ENCODE results near the gene B3GAT1. TPM values are rescaled to one million over a fixed set of nuclear protein-coding genes. Genes with fewer than 3 reads are reported as not detected.

Gene B3GAT1
- polyA plus RNA-seq, 3 donors from 2014 or later, result 0.09 to 1.8 (median 0.24) TPM

GRCh38 chr11:134343646-134344045, 68.4 kb downstream of the B3GAT1 start:
- Mint-ChIP-seq H3K9me3 (no peaks in the 10 kb centered on the region), H3K36me3 (no peaks in the 10 kb centered on the region), H3K4me3 (no peak overlapping the region), H3K27ac (peak overlapping the region in 1 of 6 donors; percentile 60), H3K4me1 (peaks cover 15 to 27% of the 10 kb centered on the region in 2 donors), H3K27me3 (ENCODE audit: low read depth in 3 of 3) (peaks cover 0 to 6% (median 4%) of the 10 kb centered on the region in 3 donors)
- DNase-seq, result no peak

GRCh38 chr11:134342572-134343340, 69.3 kb downstream of the B3GAT1 start:
- no peaks in the 10 kb centered on the region for H3K36me3 Mint-ChIP-seq
- H3K27me3 Mint-ChIP-seq (ENCODE audit: low read depth in 3 of 3), result peaks cover 3 to 6% (median 4%) of the 10 kb centered on the region in 3 donors
- no peak for DNase-seq
- H3K9me3 Mint-ChIP-seq, result no peaks in the 10 kb centered on the region
- H3K4me3 Mint-ChIP-seq, result no peak overlapping the region
- peak overlapping the region in 1 of 6 donors; percentile 19 for H3K27ac Mint-ChIP-seq
- H3K4me1 Mint-ChIP-seq, result peaks cover 11 to 19% of the 10 kb centered on the region in 2 donors

GRCh38 chr11:134341805-134342571, 70.1 kb downstream of the B3GAT1 start:
- no peaks in the 10 kb centered on the region for H3K9me3 Mint-ChIP-seq
- H3K36me3 Mint-ChIP-seq, result no peaks in the 10 kb centered on the region
- DNase-seq, result no peak
- peaks cover 0 to 6% (median 3%) of the 10 kb centered on the region in 3 donors for H3K27me3 Mint-ChIP-seq (ENCODE audit: low read depth in 3 of 3)
- no peak overlapping the region for H3K4me3 Mint-ChIP-seq
- H3K4me1 Mint-ChIP-seq, result peaks cover 5 to 11% of the 10 kb centered on the region in 2 donors
- no peak overlapping the region for H3K27ac Mint-ChIP-seq

- DNase-seq, result no peak
- H3K4me1 Mint-ChIP-seq, result no peaks in the 10 kb centered on the region
- no peaks in the 10 kb centered on the region for H3K36me3 Mint-ChIP-seq
- H3K27ac Mint-ChIP-seq, result peak overlapping the region in 1 of 6 donors; percentile 35
- H3K9me3 Mint-ChIP-seq, result no peaks in the 10 kb centered on the region
- peaks cover 3 to 4% (median 3%) of the 10 kb centered on the region in 3 donors for H3K27me3 Mint-ChIP-seq (ENCODE audit: low read depth in 3 of 3)
- H3K4me3 Mint-ChIP-seq, result no peak overlapping the region
These were observed 71.6 kb downstream of the B3GAT1 start for GRCh38 chr11:134340354-134340964.

- peak overlapping the region in 1 of 6 donors; percentile 35 for H3K27ac Mint-ChIP-seq
These were observed 72.3 kb downstream of the B3GAT1 start for GRCh38 chr11:134339756-134340155.

GRCh38 chr11:134338654-134339053, 73.4 kb downstream of the B3GAT1 start:
- Mint-ChIP-seq H3K27ac (no peak overlapping the region), H3K4me3 (no peak overlapping the region), H3K27me3 (ENCODE audit: low read depth in 3 of 3) (peaks cover 3 to 4% (median 3%) of the 10 kb centered on the region in 3 donors), H3K4me1 (no peaks in the 10 kb centered on the region), H3K9me3 (no peaks in the 10 kb centered on the region), H3K36me3 (no peaks in the 10 kb centered on the region)
- DNase-seq, result no peak

More at GRCh38 chr11:134339756-134340155, 72.3 kb downstream of the B3GAT1 start:
- H3K36me3 Mint-ChIP-seq, result no peaks in the 10 kb centered on the region
- no peak overlapping the region for H3K4me3 Mint-ChIP-seq
- no peak for DNase-seq
- H3K27me3 Mint-ChIP-seq (ENCODE audit: low read depth in 3 of 3), result peaks cover 3% of the 10 kb centered on the region in 3 donors
- no peaks in the 10 kb centered on the region for H3K4me1 Mint-ChIP-seq
- no peaks in the 10 kb centered on the region for H3K9me3 Mint-ChIP-seq

- H3K27ac Mint-ChIP-seq, result no peak overlapping the region
- H3K9me3 Mint-ChIP-seq, result no peaks in the 10 kb centered on the region
- no peak overlapping the region for H3K4me3 Mint-ChIP-seq
- H3K36me3 Mint-ChIP-seq, result no peaks in the 10 kb centered on the region
- H3K27me3 Mint-ChIP-seq (ENCODE audit: low read depth in 3 of 3), result peaks cover 3 to 7% (median 4%) of the 10 kb centered on the region in 3 donors
- no peak for DNase-seq
- H3K4me1 Mint-ChIP-seq, result peaks cover 0 to 2% of the 10 kb centered on the region in 2 donors
These were observed 74.0 kb downstream of the B3GAT1 start for GRCh38 chr11:134338068-134338467.

- H3K9me3 Mint-ChIP-seq, result no peaks in the 10 kb centered on the region
- peaks cover 4 to 9% of the 10 kb centered on the region in 2 donors for H3K4me1 Mint-ChIP-seq
- peaks cover 6 to 10% (median 7%) of the 10 kb centered on the region in 3 donors for H3K27me3 Mint-ChIP-seq (ENCODE audit: low read depth in 3 of 3)
- no peak for DNase-seq
- H3K4me3 Mint-ChIP-seq, result no peak overlapping the region
- no peak overlapping the region for H3K27ac Mint-ChIP-seq
- H3K36me3 Mint-ChIP-seq, result no peaks in the 10 kb centered on the region
These were observed 75.0 kb downstream of the B3GAT1 start for GRCh38 chr11:134337051-134337450.

GRCh38 chr11:134334796-134335571, 77.1 kb downstream of the B3GAT1 start:
- Mint-ChIP-seq H3K27ac (no peak overlapping the region), H3K27me3 (ENCODE audit: low read depth in 3 of 3) (peaks cover 11 to 14% (median 11%) of the 10 kb centered on the region in 3 donors), H3K9me3 (no peaks in the 10 kb centered on the region), H3K4me1 (peaks cover 13 to 19% of the 10 kb centered on the region in 2 donors), H3K4me3 (no peak overlapping the region), H3K36me3 (no peaks in the 10 kb centered on the region)
- DNase-seq, result no peak

- Mint-ChIP-seq H3K4me3 (peak overlapping the region in 2 of 5 donors; percentile 22 to 47), H3K36me3 (no peaks in the 10 kb centered on the region), H3K27ac (no peak overlapping the region), H3K4me1 (peaks cover 13 to 19% of the 10 kb centered on the region in 2 donors), H3K27me3 (ENCODE audit: low read depth in 3 of 3) (peaks cover 9 to 14% (median 11%) of the 10 kb centered on the region in 3 donors), H3K9me3 (no peaks in the 10 kb centered on the region)
- DNase-seq, result no peak
These were observed 78.1 kb downstream of the B3GAT1 start for GRCh38 chr11:134333946-134334345.

GRCh38 chr11:134333312-134333711, 78.7 kb downstream of the B3GAT1 start:
- H3K27ac Mint-ChIP-seq, result no peak overlapping the region
- H3K27me3 Mint-ChIP-seq (ENCODE audit: low read depth in 3 of 3), result peaks cover 9 to 12% (median 11%) of the 10 kb centered on the region in 3 donors
- no peaks in the 10 kb centered on the region for H3K36me3 Mint-ChIP-seq
- peak overlapping the region in 4 of 5 donors; percentile 47 to 80 (median 76) for H3K4me3 Mint-ChIP-seq
- H3K9me3 Mint-ChIP-seq, result no peaks in the 10 kb centered on the region
- DNase-seq, result no peak
- H3K4me1 Mint-ChIP-seq, result peaks cover 13 to 19% of the 10 kb centered on the region in 2 donors

- H3K27ac Mint-ChIP-seq, result peak overlapping the region in 4 of 6 donors; percentile 14 to 74 (median 28)
- H3K9me3 Mint-ChIP-seq, result no peaks in the 10 kb centered on the region
- DNase-seq, result no peak
These were observed 79.3 kb downstream of the B3GAT1 start for GRCh38 chr11:134332782-134333181.

GRCh38 chr11:134332189-134332631, 79.8 kb downstream of the B3GAT1 start:
- Mint-ChIP-seq H3K27ac (peak overlapping the region in 4 of 6 donors; percentile 14 to 74 (median 28)), H3K9me3 (no peaks in the 10 kb centered on the region), H3K27me3 (ENCODE audit: low read depth in 3 of 3) (peaks cover 12 to 14% (median 13%) of the 10 kb centered on the region in 3 donors), H3K4me1 (peaks cover 13 to 19% of the 10 kb centered on the region in 2 donors), H3K4me3 (peak overlapping the region; percentile 73 to 89 (median 78)), H3K36me3 (no peaks in the 10 kb centered on the region)
- peak in 2 of 3 donors; percentile 40 to 43 for DNase-seq

More at GRCh38 chr11:134332782-134333181, 79.3 kb downstream of the B3GAT1 start:
- Mint-ChIP-seq H3K4me3 (peak overlapping the region; percentile 73 to 89 (median 78)), H3K27me3 (ENCODE audit: low read depth in 3 of 3) (peaks cover 9 to 13% (median 11%) of the 10 kb centered on the region in 3 donors), H3K36me3 (no peaks in the 10 kb centered on the region), H3K4me1 (peaks cover 13 to 19% of the 10 kb centered on the region in 2 donors)

Measured in immature natural killer cell (primary cell).